PC-3 (cell line): ENCODE results near the gene HAPLN3.

Experiments
- EZH2 ChIP-seq: fragments of 300-600 bp; sonication (generic); IDR thresholded peaks from one replicate; pipeline ENCODE4 v1.6.1; 2017; ENCODE audit warnings: antibody characterized with exemption, mild to moderate bottlenecking, low read length; ENCODE audit not compliant: unreplicated experiment
- EZH2phosphoT487 ChIP-seq: fragments of 300-600 bp; sonication (generic); IDR thresholded peaks from 2 replicates; pipeline ENCODE4 v1.6.1; 2018; ENCODE audit warnings: mild to moderate bottlenecking, antibody characterized with exemption, low read length, borderline replicate concordance
- TF ChIP-seq, protein P1 (sequence below): fragments of 300-600 bp; sonication (generic); conservative IDR thresholded peaks from 2 replicates; pipeline ENCODE4 v1.5.1; 2017; ENCODE audit warnings: antibody characterized with exemption, low read depth, mild to moderate bottlenecking, low read length

DNA sequence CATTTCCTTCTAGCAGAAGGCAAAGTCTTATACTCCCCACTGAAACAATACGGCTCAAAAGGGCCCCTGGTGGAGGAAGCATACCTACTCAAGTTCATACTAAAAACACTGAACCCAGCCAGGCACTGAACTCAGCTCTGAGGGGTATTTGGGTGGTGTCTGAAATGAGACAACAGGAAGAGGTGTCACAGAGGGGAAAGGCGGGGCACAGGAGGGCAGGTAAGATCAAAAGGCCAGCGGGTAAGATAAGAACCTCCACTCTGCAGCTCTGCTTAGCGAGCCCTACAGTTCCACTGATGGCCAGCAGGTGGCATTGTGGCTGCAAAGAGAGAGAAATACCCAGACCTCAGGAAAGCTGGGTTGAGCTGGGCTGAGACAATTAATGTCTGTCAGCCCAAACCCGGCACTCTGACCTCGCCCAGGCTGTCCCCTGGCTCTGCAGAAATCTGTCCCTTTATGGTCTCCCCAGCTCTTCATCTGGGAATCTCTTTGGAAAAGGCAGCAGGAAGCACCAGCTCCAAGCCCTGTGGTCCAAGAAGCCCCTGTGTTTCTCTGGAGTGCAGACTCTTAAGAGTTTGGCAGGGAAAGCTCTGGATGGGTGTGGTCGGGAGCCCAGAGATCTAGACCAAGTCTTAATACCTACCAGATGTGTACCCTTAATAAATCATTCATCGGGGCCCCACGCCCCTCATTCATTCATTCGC is 9.4 kb upstream of the HAPLN3 start:
- TF ChIP-seq EZH2 (no peak), EZH2phosphoT487 (no peak)
- TF ChIP-seq, protein P1, sequence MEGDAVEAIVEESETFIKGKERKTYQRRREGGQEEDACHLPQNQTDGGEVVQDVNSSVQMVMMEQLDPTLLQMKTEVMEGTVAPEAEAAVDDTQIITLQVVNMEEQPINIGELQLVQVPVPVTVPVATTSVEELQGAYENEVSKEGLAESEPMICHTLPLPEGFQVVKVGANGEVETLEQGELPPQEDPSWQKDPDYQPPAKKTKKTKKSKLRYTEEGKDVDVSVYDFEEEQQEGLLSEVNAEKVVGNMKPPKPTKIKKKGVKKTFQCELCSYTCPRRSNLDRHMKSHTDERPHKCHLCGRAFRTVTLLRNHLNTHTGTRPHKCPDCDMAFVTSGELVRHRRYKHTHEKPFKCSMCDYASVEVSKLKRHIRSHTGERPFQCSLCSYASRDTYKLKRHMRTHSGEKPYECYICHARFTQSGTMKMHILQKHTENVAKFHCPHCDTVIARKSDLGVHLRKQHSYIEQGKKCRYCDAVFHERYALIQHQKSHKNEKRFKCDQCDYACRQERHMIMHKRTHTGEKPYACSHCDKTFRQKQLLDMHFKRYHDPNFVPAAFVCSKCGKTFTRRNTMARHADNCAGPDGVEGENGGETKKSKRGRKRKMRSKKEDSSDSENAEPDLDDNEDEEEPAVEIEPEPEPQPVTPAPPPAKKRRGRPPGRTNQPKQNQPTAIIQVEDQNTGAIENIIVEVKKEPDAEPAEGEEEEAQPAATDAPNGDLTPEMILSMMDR = peak; percentile 92
